Testis (tissue), 2 donors: ENCODE data around the gene ZAP70.

Experiments
- POLR2A ChIP-seq: fragments of 450-650 bp; IDR thresholded peaks from one replicate; pipeline ENCODE4 v1.6.1; 2017; ENCODE audit warnings: antibody characterized with exemption, mild to moderate bottlenecking, moderate library complexity
- TF ChIP-seq, protein P1 (sequence below), 3 experiments: fragments of 450-650 bp in 2 of 3; fragments of 200-600 bp in 1 of 3; sonication (generic) in 1 of 3; IDR thresholded peaks; one replicate each; pipeline ENCODE4 v1.5.1; 2016 to 2019; ENCODE audit warnings: antibody characterized with exemption in 3 of 3, mild to moderate bottlenecking in 2 of 3, moderate library complexity in 1 of 3

DNA sequence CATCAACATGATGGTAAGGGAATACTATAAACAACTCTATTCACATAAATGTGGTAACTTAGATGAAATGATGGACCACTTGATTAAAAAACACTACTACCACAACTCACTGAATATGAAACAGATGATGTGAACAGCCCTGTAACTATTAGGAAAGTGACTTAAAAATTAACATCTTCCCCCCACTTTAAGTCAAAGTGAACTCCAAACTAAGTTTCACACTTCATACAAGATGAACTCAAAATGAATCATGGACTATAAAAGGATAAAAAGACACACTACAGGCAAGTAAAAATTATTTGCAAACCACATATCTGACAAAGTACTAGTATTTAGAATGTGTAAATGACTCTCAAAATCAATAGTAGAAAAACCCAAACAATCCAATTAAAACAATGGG is 71.6 kb downstream of the ZAP70 start:
- no peak for TF ChIP-seq POLR2A
- TF ChIP-seq, protein P1, sequence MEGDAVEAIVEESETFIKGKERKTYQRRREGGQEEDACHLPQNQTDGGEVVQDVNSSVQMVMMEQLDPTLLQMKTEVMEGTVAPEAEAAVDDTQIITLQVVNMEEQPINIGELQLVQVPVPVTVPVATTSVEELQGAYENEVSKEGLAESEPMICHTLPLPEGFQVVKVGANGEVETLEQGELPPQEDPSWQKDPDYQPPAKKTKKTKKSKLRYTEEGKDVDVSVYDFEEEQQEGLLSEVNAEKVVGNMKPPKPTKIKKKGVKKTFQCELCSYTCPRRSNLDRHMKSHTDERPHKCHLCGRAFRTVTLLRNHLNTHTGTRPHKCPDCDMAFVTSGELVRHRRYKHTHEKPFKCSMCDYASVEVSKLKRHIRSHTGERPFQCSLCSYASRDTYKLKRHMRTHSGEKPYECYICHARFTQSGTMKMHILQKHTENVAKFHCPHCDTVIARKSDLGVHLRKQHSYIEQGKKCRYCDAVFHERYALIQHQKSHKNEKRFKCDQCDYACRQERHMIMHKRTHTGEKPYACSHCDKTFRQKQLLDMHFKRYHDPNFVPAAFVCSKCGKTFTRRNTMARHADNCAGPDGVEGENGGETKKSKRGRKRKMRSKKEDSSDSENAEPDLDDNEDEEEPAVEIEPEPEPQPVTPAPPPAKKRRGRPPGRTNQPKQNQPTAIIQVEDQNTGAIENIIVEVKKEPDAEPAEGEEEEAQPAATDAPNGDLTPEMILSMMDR (IDR thresholded peaks at IDR 0.05) = no peak
